Neutrophil (primary cell): Measurements from ENCODE around the gene SEPHS2.
"Not testable (repeated sequence)": the region's sequence is repeated elsewhere in the genome, so short reads cannot be mapped to it uniquely, and the experiment has no call there.

Experiments
- H3K27ac ChIP-seq: fragments of 200-600 bp; sonication (generic); 2 replicates; pipeline ENCODE4 v1.5.1; 2016; ENCODE audit warnings: mild to moderate bottlenecking, moderate library complexity
- H3K27me3 ChIP-seq: fragments of 200-600 bp; sonication (generic); 2 replicates; pipeline ENCODE4 v1.6.0; 2016; ENCODE audit warnings: mild to moderate bottlenecking
- H3K36me3 ChIP-seq: fragments of 200-600 bp; sonication (generic); 2 replicates; pipeline ENCODE4 v1.5.1; 2017
- H3K4me1 ChIP-seq, 2 experiments: fragments of 200-600 bp in 1 of 2; sonication (generic) in 1 of 2; 1 replicate in 1 of 2; 2 replicates in 1 of 2; pipeline versions ENCODE4 v1.5.1 to v1.6.1; 2013 to 2016; ENCODE audit warnings: low read depth in 1 of 2, low read length in 1 of 2, mild to moderate bottlenecking in 1 of 2, moderate library complexity in 1 of 2; ENCODE audit not compliant: control insufficient read depth in 1 of 2, insufficient read depth in 1 of 2
- H3K4me3 ChIP-seq, 2 experiments: fragments of 200-600 bp in 1 of 2; sonication (generic) in 1 of 2; 1 replicate in 1 of 2; 2 replicates in 1 of 2; pipeline ENCODE4 v1.5.1; 2013 to 2016; ENCODE audit warnings: low read depth in 1 of 2, low read length in 1 of 2, mild to moderate bottlenecking in 1 of 2, moderate library complexity in 1 of 2
- H3K9me3 ChIP-seq: fragments of 200-600 bp; sonication (generic); 2 replicates; pipeline ENCODE4 v1.5.1; 2016
- CTCF ChIP-seq: fragments of 200-600 bp; sonication (generic); IDR thresholded peaks from 2 replicates; pipeline ENCODE4 v1.5.1; 2016; ENCODE audit warnings: antibody characterized with exemption

SEPHS2 gene

DNA sequence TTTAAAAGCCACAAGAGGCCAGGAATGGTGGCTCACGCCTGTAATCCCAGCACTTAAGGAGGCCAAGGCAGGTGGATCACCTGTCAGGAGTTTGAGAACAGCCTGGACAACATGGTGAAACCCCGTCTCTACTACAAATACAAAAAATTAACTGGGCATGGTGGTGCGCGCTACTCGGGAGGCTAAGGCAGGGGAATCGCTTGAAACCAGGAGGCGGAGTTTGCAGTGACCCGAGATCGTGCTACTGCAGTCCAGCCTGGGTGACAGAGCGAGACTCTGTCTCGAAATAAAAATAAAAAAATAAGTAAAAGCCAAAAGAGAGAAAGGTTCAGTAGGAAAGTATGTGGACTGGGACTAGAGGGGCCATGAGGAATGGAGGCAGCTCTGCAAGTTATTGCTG, 13.8 kb upstream of the SEPHS2 start:
- peaks cover 25 to 28% of the 10 kb centered on the region in 2 experiments for H3K4me1 ChIP-seq
- H3K4me3 ChIP-seq: no peak overlapping the region
- H3K27ac ChIP-seq: peak overlapping the region; percentile 65

DNA sequence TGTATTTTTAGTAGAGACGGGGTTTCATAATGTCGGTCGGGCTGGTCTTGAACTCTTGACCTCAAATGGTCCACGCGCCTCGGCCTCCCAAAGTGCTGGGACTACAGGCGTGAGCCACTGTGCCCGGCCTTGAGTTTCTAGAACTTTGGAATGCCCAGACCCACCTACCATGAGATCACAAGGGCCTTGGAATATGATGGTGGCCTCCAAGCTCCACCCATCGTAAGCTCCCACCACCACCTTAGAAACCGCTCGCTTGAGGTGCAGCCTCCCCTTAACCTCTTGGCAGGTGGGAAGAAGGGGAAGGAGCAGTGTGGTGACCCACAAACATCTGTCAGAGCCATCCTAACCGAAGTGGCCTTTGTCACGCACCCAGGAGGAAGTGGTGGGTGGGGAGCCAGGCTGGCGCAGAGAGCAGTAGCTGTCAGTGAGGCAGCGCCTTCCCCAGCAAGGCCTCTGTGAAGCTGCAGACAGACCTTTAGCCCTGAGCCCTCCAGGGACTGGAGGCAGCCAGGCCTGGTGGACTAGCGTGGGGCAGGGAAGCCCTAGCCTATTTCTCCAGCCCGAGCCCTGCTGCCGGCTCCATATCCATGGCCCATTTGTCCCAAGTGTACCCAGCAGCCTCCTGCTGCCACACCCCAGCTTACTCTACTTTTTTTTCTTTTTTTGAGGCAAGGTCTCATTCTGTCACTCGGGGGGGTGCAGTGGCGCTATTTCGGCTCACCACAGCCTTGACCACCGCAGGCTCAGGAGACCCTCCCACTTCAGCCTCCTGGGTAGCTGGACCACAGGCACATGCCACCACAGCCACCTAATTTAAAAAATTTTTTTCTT, 13.1 kb upstream of the SEPHS2 start:
- Histone ChIP-seq H3K4me1 (peaks cover 21 to 24% of the 10 kb centered on the region in 2 experiments), H3K36me3 (no peaks in the 10 kb centered on the region), H3K9me3 (no peaks in the 10 kb centered on the region), H3K27me3 (no peaks in the 10 kb centered on the region), H3K27ac (peak overlapping the region; percentile 65), H3K4me3 (no peak overlapping the region)
- no peak for TF ChIP-seq CTCF

More for the DNA sequence above, 13.8 kb upstream of the SEPHS2 start:
- Histone ChIP-seq H3K9me3 (no peaks in the 10 kb centered on the region), H3K27me3 (no peaks in the 10 kb centered on the region), H3K36me3 (no peaks in the 10 kb centered on the region)
- no peak for TF ChIP-seq CTCF

DNA sequence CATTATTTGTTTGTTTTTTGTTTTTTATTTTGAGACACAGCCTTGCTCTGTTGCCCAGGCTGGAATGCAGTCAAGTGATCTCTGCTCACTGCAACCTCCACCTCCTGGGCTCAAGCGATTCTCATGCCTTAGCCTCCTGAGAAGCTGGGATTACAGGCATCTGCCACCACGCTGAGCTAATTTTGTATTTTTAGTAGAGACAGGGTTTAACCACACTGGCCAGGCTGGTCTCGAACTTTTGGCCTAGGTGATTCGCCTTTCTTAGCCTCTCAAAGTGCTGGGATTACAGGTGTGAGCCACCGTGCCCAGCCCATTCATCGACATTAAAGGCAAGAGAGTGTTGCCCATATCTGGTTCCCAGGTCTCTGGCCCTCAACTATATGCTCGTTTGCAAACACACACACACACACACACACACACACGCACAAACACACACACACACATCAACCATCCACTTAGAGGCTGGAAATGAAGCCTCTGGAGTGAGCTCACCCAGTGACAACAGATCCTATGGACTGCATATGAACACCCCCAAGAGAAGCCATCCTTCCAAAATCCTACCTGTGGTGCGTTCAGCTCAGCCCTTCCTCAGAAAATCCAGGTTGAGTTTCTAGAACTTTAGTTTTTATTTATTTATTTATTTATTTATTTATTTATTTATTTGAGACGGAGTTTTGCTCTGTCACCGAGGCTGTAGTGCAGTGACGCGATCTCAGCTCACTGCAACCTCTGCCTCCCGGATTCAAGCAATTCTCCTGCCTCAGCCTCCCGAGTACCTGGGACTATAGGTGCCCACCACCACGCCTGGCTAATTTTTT, 12.3 kb upstream of the SEPHS2 start:
- Histone ChIP-seq H3K27me3 (no peaks in the 10 kb centered on the region), H3K4me1 (peaks cover 21 to 24% of the 10 kb centered on the region in 2 experiments), H3K36me3 (no peaks in the 10 kb centered on the region), H3K4me3 (no peak overlapping the region), H3K27ac (no peak overlapping the region), H3K9me3 (no peaks in the 10 kb centered on the region)
- TF ChIP-seq CTCF: no peak

DNA sequence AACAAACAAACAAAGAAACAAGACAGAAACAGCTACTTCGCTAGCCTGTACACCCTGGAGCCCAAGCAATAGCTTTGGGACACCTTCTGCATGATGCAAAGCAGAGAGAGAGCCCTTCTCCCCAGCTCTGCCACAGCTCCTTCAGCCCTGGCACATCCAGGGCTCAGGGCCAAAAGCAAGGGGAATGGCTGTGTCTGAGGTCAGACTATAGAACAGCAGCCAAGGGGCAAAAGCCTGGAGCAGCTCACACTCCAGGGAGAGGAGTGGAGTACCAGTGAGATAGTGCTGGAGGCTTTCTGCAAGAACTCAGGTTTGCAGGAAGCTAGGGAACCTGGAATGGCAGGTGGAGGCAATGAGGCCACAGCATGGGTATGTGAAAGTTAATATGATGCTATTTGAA, 11.6 kb upstream of the SEPHS2 start:
- Histone ChIP-seq H3K4me1 (peaks cover 21 to 24% of the 10 kb centered on the region in 2 experiments), H3K27ac (no peak overlapping the region), H3K9me3 (no peaks in the 10 kb centered on the region), H3K36me3 (no peaks in the 10 kb centered on the region), H3K4me3 (no peak overlapping the region), H3K27me3 (no peaks in the 10 kb centered on the region)
- no peak for TF ChIP-seq CTCF

DNA sequence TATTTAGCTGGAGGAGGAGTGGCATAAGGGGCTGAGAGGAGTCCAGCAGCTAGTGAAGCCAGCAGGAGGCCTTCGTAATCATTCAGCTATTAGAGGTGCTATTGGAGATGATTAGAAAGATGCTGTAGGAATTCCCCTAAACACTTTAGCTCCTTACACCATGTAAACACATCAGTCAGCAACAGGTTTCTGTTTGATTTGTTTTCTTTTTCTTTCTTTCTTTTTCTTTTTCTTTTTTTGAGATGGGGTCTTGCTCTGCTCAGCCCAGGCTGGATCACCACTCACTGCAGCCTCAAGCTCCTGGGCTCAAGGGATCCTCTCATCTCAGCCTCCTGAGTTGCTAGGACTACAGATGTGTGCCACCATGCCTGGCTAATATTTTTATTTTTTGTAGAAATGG, 10.6 kb upstream of the SEPHS2 start:
- Histone ChIP-seq H3K36me3 (no peaks in the 10 kb centered on the region), H3K4me1 (peaks cover 16 to 18% of the 10 kb centered on the region in 2 experiments), H3K27ac (no peak overlapping the region), H3K4me3 (no peak overlapping the region), H3K27me3 (no peaks in the 10 kb centered on the region), H3K9me3 (no peaks in the 10 kb centered on the region)
- TF ChIP-seq CTCF: no peak

DNA sequence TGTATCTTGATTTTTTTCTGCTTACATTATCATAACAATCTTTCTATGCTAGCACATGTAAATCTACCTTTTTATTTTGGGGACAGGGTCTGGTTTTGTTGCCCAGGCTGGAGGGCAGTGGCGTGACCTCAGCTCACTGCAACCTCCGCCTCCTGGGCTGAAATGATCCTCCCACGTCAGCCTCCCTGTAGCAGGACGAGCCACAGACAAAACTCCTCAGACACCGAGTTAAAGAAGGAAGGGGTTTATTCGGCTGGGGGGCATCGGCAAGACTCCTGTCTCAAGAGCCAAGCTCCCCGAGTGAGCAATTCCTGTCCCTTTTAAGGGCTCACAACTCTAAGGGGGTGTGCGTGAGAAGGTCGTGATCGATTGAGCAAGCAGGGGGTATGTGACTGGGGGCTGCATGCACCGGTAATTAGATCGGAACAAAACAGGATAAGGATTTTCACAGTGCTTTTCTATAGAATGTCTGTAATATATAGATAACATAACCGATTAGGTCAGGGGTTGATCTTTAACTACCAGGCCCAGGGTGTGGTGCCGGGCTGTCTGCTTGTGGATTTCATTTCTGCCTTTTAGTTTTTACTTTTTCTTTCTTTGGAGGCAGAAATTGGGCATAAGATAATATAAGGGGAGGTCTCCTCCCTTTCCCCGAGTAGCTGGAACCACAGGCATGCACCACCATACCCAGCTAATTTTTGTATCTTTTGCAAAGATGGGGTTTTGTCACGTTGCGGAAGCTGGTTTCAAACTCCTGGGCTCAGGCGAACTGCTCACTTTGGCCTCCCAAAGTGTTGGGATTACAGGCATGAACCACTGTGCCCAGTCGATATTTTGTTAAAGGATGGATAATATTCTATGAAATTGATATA, 7.3 kb upstream of the SEPHS2 start:
- H3K36me3 ChIP-seq, H3K4me1 ChIP-seq, H3K4me3 ChIP-seq, H3K9me3 ChIP-seq, H3K27ac ChIP-seq, H3K27me3 ChIP-seq: not testable (repeated sequence)
